Gastrocnemius medialis (tissue), 4 donors: Measurements from ENCODE around the gene LEUTX.

ENCODE experiments used
- CTCF ChIP-seq, 5 experiments: fragments of 450-650 bp in 3 of 5; fragments of 200-600 bp in 2 of 5; sonication (generic) in 2 of 5; IDR thresholded peaks in 4 of 5; conservative IDR thresholded peaks in 1 of 5; 1 replicate in 4 of 5; 2 replicates in 1 of 5; pipeline ENCODE4 v1.5.1; 2016 to 2019; ENCODE audit warnings: antibody characterized with exemption in 5 of 5, mild to moderate bottlenecking in 3 of 5, moderate library complexity in 3 of 5
- POLR2A ChIP-seq, 2 donors: fragments of 450-650 bp; IDR thresholded peaks; one replicate each; pipeline ENCODE4 v1.6.1; 2017; ENCODE audit warnings: antibody characterized with exemption in 2 of 2, mild to moderate bottlenecking in 2 of 2, moderate library complexity in 2 of 2

DNA sequence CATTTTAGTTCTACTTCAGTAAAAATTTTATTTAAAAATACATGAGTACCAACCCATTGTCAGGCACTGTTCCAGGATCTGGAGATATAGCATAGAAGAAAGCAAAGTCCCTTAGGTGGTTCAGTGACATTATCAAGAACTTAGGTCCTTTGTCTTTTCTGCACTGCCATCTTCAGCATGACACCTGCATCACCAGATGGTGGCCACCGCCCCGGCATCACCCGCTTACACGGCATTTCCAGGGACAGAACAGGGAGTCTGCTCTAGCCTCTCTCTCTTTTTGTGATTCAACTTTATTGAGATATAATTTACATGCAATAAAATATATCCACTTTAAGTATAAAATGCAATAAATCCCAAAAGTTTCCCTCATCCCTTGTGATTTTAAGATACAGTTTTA lies 31.8 kb downstream of the LEUTX start:
- TF ChIP-seq CTCF (IDR thresholded peaks at IDR 0.05 in 4 of 5, conservative IDR thresholded peaks at IDR 0.05 in 1 of 5) (no peak), POLR2A (IDR thresholded peaks at IDR 0.05) (no peak)
